Suppressor macrophage treated with lipopolysaccharide for 4 hours (primary cell): Measurements from ENCODE around the gene KCNN1.

Experiments
- DNase-seq: peaks from one replicate; pipeline ENCODE4 v3.0.0-alpha.2; 2020

Gene KCNN1

DNA sequence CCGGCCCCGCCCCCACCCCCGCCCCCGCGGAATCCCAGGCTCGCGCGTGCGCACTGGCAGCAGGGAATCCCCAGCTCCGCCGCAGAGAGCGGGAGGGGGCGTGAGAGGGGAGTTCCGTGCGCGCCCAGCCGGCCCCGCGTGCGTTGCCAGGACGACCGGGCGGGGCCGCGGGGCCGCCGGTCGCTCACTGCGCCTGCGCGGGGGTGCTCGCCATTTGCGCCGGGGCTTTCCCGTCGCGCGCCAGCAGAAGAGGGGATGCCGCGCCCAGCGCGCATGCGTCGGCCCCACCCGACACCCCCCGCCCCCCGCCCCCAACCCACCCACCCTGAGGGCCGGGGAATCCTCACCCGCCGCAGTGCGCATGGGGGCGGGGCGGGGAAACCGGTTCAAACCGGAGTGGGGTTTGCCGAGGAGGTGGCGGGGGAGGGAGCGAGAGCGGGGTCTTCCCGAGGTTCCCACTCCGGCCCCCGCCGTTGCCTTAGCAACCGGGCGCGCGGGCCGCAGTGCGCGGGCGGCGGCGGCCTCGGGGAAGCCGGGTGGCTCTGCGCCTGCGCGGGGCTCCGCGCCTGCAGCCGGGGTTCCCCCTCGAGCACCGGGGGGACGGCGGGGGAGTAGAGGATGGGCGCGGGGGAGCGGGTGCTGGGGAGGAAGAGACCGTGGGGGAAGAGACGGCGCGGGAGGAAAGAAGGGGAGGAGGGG is 18.9 kb upstream of the KCNN1 start:
- peak; percentile 99 for DNase-seq

DNA sequence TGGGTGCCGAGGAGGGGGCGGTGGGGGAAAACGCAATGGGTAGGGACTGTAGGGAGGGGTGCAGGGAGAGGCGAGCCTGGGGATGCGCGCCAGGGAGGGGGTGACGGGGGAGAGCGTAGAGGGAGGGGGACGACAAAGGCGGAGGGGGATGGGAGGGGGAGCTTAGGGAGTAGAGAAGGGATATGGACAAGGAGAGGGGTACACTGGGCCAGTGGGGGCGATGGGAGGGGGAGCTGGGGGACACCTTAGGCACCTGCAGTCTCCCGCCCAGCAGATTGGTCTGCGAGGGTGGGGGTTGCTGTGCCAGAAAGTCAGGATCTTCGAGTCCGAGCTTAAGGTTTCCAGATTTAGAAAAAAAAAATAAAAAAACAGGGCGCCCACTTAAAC is 18.4 kb upstream of the KCNN1 start:
- DNase-seq, result no peak

DNA sequence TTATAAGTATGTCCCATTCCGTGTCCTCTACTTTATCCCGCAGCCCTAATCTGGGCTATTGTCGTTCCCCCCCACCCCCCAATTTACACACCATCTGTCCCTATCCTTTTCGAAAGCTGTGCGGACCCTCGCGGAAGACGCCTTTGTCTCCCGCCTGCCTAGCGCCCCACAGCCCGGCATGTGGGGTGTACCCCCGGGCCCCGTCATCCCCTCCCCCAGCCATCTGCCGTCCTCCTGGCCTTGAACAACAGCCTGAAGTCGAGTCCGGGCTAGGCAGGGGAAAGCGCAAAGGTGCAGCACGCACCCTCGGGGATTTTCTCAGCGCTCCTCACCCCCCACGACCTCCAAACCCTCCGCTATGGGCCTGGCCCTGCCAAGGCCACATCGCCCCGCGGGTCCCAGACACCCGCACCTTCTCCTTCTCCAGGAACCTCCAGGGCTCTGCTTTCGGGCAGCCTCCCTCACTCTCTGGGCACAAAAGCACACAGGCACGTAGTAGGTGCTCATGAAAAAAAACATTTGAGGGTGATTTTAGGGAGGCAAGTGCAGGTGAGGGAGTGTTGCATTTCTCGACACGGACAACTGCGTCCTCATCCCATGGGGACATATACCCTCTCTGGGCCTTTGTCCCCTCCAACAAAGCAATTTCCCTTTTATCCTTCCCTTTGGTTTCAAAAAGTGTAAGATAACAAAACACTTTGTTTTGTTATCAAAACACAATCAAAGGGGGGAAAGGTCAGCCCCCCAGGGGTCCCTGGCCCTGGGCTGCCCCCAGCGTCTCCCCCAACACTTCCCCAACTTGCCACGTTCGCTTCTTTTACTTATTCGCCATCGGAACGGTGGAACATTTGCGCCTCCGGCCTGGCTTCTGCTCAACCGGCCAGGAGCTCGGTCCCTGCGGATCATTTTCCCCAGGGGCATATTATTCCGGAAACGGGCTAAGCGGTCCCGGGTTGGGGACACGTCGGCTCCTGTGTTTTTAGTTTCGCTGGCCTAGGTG is 17.7 kb upstream of the KCNN1 start:
- DNase-seq, result no peak

- no peak for DNase-seq
These were observed 17.0 kb upstream of the KCNN1 start for GRCh38 chr19:17949956-17950309.

GRCh38 chr19:17950310-17951156 is 16.4 kb upstream of the KCNN1 start:
- DNase-seq, result peak; percentile 37

GRCh38 chr19:17951157-17951989 is 15.5 kb upstream of the KCNN1 start:
- DNase-seq, result no peak

- DNase-seq, result no peak
These were observed 14.6 kb upstream of the KCNN1 start for GRCh38 chr19:17951990-17952976.

DNA sequence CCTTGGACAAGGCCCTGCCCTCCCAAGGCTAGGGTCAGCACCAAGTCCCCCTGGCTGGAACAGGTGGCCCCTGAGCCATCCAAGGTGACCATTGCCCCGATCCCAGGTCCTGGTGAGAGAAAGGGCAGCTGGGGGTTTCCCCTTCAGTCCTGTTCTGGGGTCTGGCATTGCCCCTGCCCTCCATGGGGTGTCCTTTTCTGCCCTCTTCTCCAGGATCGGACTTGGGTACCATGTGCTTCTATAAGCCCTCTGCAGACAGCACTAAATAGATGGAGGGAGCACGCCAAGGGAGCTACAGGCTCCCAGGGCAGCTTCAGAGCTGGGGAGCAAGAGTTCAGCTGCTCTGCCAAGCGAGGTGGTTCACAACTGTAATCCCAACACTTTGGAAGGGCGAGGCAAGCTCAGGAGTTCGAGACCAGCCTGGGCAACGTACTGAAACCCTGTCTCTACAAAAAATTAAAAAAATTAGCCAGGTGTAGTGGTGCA is 13.5 kb upstream of the KCNN1 start:
- no peak for DNase-seq

- DNase-seq, result no peak
These were observed 13.0 kb upstream of the KCNN1 start for GRCh38 chr19:17953869-17954268.

DNA sequence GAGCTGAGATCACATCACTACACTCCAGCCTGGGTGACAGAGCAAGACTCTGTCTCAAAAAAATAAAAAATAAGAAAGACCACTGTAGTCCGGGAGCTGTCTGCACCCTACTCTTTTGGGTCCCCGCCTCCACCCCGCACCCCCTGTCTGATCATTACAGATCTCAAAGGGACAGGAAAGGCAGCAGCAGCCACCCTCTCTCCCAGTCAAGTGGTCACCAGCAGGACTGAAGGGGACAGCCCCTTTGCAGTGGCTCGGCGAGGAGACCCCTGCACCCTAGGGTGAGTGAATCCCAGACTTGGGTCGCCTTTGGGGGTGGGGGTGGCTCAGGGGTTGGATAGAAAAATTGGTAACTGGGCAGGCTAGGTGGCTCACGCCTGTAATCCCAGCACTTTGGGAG is 12.5 kb upstream of the KCNN1 start:
- no peak for DNase-seq

GRCh38 chr19:17957149-17957849 is 9.6 kb upstream of the KCNN1 start:
- no peak for DNase-seq

DNA sequence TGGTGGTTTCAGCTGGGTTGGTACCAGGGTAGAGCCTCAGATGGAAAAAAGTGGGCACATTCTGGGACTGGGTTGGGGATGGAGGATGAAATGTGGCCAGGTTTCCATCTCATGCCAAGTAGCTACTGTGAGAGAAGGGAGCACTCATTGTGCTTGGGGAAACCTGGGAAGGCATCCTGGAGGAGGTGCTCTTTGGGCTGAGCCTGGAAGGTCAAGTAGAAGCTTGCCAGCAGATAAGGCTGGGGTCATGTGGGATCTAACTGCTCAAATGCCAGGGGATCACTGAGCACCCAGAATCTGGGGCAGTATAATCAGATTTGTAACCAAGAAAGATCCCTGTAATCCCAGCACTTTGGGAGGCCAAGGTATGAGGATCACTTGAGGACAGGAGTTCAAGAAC is 9.0 kb upstream of the KCNN1 start:
- DNase-seq, result no peak

- no peak for DNase-seq
These were observed 2.8 kb upstream of the KCNN1 start for GRCh38 chr19:17963936-17964691.

- DNase-seq, result no peak
These were observed 1.4 kb upstream of the KCNN1 start for GRCh38 chr19:17965370-17966128.

DNA sequence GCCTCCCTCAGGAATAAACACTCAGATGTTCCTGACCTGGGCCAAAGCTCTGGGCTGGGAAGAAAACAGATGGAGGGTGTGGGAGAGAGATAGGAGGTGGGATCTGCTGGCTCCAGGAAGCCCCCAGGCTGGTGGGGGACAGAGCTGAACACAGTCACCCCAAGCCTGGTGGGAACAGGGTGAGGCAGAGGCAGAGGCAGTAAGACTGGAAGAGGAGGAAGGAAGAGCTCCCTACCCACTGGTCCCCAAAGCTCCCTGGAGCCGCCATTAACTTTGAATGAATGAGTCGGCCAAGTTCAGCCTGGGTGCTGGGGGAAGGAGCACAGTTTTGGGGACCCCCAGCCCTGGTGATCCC is 801 bp upstream of the KCNN1 start:
- DNase-seq, result no peak

GRCh38 chr19:17967257-17968051 is 547 bp downstream of the KCNN1 start:
- DNase-seq, result no peak

DNA sequence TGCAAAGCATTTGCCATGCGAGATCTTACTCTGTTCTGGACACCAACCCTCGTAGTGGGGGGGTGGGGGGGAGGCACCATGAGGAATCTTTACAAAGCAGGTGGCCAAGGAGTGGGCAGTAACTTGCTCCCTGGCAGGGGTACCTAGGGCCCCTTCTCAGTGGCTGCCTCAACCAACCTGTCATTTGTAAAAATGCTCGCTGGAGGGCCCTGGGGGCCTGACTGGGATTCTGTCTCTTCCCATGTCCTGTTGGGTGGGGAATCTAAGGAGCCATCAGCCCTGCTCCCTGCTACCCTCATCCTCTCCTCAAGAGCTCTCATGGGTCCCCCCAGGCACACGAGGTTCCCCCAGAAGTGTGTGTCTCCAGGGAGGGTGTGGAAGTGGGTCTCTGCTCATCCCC is 1.5 kb downstream of the KCNN1 start:
- no peak for DNase-seq
